DMS53 (cell line): ENCODE results near the gene HOXD8.

ENCODE experiments used
- DNase-seq: peaks from one replicate; lab custom pipeline; 2025; lab: John Stamatoyannopoulos, UW

HOXD8 gene

DNA sequence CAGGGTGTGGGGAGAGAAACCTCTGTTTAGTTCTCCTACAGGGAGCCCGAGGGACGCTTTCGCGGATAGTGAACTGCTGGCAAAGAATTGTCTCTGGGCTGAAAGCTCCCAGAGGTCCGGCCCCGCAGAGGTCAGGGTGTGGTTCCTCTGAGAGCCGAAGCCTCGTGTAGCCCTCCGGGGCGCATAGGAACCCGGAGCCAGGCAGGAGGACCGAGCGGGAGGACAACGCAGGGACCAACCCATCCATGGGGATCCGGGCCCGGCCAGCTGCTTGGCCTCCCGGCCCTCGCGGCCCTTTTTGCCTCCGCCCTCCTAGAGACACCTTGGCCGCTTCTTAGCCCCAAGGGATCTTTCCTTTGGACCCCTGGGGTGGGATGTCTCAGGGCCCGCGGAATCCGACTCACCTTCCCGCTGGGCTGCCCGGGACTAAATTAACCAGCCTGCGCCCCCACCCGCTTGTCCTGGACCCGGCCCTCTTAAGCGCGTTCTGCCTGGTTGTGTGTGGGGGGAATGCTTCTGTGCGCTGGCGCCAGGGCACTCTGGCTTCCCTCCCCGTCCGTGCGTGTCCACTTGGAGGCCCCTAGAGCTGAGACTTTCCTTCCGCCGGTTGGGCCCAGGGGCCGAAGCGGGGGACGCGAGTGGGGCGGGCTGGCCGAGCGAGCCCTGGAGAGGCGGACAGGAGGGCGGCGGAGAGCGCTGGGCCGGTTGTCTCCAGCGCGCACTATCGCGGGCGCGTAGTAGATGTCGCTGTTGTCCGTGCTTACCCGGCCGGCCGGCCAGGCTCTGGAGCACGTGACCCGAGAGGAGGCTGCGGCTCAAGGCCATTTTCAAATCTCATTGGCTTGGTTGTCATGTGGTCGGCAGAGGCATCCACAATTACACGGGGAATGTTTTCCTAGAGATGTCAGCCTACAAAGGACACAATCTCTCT, 13.4 kb upstream of the HOXD8 start, which contains the start of gene HOXD10:
Gene HOXD10 (plus strand): TSS at position 896 of the 931 bp plus-strand sequence. CDS start 56 bp downstream, outside the sequence.
- peak; percentile 92 for DNase-seq

DNA sequence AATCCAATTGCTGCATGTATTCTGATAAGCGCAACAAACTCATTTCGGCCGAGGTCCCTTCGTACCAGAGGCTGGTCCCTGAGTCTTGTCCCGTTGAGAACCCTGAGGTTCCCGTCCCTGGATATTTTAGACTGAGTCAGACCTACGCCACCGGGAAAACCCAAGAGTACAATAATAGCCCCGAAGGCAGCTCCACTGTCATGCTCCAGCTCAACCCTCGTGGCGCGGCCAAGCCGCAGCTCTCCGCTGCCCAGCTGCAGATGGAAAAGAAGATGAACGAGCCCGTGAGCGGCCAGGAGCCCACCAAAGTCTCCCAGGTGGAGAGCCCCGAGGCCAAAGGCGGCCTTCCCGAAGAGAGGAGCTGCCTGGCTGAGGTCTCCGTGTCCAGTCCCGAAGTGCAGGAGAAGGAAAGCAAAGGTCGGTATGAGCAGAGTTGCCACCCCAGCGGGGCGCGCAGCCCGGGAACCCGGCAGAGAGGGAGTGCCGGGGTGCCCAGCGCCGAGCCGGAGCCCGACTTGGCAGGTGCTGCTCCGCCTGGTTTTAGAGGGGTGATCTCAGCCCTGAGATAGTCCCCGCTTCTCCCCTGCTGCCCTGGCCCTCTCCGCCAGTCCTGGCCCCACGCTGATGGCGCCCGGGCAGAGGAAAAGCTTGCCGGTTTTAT, 12.2 kb upstream of the HOXD8 start:
- no peak for DNase-seq

- no peak for DNase-seq
These were observed 11.6 kb upstream of the HOXD8 start for GRCh38 chr2:176117823-176118371.

- peak; percentile 87 for DNase-seq
These were observed 10.7 kb upstream of the HOXD8 start for GRCh38 chr2:176118601-176119339.

- DNase-seq = no peak
These were observed 8.9 kb upstream of the HOXD8 start for GRCh38 chr2:176120364-176121189.

DNA sequence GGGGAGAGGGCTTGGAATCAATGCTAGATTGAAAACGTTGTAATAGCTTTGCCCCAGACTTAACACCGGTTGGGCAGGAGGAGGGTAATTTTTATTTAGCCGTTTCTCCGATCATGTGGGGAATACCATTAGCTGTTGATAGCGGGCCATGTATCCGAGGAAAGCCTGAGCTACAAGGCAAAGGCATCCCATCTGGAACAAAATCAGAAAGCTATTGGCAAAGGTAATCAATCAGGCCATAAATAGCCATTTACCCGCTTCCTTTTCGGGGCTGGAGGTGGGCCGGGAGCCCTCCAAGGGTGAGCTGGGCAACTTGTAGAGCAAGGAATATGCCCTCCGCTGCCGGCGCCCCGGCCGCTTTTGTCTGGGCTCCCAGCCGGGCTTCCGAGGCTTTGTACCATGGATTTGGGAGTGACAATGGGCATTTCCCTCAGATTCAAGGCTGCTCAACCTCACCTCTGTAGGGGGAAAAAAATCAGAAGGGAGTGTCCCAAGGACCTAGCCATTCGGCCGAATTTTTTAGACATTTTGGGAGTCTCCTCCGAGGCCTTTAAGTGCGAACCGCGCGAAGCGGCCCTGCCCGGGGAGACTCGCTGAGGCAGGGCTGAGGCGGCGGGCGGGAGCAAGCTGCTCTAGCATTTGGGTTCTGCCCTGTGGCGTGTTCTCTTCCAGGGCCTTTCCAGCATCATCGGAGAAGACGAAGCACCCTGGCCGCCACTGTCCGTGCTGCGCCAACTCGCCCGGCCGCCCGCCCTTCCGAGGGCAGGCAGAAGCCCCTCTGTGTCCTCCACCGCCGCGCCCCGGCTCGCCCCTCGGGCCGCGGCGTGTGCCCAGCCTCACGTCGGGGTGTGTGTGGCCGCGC, 8.1 kb upstream of the HOXD8 start:
- no peak for DNase-seq

DNA sequence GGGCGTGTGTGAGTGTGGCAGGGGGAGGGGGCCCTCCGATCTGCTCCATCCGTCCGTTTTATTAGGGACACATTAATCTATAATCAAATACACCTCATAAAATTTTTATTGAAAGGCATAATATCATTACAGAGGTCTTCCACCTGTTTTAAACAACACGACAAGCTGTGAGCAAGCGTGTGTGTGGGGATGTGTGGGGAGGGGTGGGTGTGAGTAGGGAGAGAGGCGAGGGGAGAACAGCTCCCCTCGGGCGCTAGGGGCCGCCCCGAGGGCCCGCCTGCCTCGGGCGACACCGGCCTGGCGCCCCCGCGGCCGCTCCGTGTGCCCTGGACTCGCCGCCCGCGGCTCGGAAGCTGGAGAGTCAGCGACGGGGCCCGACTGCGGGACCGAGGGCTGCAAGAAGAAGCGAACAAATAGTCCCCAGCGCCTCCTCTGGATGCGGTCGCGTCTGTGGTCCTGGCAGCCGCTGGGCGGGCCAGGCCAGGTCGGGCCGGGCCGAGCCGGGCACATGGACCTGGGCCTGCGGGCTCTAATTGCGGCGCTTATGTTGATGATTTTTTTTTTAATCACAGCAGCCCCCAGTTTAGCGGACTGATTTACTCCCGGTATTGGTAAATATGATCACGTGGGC, 7.3 kb upstream of the HOXD8 start:
- DNase-seq = peak; percentile 94

- DNase-seq = peak; percentile 83
These were observed 6.7 kb upstream of the HOXD8 start, which contains the start of gene HOXD9 for GRCh38 chr2:176122683-176123410. HOXD9 (plus strand) TSS chr2:176122719; CDS start chr2:176122769, 50 bp downstream.

- peak; percentile 58 for DNase-seq
These were observed 5.9 kb upstream of the HOXD8 start for GRCh38 chr2:176123411-176124109.

DNA sequence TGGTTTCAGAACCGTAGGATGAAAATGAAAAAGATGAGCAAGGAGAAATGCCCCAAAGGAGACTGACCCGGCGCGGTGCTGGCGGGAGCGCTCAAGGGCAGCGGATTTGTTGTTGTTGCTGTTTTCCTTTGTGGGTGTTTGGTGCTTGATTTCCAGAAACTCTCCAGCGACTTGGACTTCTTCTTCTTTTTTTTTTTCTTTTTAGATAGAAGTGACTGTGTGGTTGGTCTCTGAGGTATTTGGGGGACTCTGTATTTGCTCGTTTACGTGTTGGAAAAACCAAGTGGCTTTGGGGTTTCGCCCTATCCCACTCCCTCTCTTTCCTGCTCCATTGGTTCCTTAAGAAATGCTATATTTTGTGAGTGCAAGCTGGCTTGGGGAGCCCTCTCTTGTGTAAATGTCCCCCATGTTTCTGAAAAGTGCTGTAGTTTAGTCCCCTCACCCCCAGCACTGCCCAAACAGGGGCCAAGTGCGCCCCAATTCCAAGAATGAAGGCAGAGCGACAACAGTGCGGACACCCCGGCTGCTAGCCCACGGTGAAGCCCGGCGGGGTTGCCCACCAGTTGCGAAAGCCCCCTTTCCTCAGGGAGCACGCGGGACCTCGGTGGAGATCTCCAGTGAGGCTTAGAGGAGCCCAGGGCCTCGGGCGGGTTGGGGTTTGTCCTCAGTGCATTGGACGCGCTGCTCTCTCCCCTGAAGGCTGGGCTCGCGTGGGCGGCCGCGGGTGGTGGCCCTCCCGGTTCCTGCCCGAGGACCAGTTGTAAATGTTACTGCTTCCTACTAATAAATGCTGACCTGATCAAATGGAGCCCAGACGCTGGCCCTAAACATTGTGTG, 5.2 kb upstream of the HOXD8 start:
- no peak for DNase-seq

GRCh38 chr2:176124947-176125771, 4.3 kb upstream of the HOXD8 start:
- DNase-seq = no peak

DNA sequence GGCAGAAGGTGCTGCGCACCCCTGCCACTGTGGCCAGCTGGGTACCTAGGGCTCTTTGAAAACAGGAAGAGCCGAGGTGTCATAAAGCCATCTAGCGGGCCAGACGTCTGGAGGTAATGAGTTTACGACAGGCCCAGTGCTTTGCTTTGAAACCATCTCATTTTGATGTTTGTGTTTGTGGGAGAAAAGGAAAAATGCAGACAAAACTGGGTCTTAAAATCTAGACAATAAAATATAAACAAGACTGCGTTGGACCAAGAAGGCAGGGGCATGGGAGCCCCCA, 3.8 kb upstream of the HOXD8 start:
- DNase-seq = no peak

DNA sequence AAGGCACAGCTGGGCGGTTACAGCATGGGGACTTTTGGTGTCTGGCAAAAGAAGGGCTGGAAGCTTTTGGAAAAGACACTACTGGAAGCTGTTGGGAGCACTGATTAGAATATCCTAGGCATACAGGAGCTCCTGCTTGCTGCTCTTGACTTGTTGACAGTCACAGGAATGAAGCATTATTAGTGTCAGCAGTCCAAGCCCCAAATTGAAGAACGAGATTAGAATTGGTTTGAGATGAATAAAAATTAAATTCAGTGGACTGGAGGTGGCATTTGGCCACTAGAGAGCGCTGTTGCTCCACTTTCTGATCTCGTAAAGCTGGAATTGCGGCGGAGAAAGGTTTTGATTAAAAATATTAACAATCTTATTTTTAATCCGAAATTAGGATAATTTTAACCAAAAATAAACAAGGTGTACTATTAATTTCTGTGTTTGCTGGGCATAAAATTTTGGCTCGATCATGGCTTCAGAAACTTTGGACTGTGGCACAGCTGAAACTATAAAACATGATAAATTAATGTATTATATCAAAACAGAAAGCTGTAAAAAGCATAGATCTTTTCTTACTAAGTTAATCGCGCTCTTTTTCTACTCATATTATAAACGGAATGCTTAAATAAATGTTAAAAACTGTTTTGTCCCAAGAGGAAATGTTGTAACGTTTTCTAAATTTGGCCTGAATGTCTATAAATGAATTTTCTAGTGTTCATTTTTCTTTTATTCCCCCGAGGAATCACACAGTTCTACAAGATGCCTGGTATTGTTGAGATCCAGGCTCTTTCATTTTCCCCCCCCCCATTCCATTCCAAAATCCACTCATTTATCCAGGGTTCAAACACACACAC, 2.4 kb upstream of the HOXD8 start:
- peak; percentile 79 for DNase-seq

- no peak for DNase-seq
These were observed 1.8 kb upstream of the HOXD8 start for GRCh38 chr2:176127774-176128072.

DNA sequence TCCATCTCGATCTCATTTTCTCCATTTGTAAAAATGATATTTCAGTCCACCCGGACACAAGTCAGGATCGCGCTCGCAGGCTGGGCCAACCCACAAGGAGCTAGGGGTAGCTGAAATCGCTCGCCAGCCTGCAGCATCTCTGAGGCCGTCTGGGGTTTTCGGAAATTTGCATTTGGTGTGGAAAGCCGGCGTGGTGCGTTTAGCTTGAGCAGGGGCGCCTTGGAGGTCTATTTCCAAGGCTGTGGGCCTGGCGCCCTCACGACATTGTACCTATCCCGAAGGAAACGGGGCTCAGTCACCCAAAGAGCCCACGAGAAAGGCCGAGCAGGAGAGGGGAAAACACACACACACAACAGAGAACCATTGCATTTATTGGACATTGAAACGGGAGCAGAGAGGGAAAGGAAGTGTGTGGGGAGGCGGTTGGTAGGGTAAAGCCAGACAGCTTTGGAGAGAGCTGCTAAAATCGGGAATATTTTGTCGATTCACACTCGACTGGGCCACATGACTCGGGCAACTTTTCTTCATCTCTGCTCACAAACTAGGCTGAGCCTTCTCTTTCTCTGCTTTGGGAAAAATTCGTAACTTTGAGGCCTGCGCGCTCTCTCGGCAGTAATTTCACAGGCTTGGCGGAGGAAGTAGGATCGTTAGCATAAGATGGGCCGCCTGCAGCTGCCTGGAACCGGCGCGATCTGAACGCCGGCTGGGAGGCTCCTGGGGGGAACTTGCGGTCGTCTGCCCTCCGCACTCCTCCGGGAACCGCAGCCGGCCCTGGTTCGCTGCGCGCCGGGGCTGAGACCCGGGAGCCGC, 1.1 kb upstream of the HOXD8 start:
- peak; percentile 77 for DNase-seq
